ENCODE data around the gene SH2D4B. TPM values are rescaled to one million over a fixed set of nuclear protein-coding genes. Genes with fewer than 3 reads are reported as not detected.

SH2D4B gene
- total RNA-seq, 1 donor from 2014 or later = not detected

DNA sequence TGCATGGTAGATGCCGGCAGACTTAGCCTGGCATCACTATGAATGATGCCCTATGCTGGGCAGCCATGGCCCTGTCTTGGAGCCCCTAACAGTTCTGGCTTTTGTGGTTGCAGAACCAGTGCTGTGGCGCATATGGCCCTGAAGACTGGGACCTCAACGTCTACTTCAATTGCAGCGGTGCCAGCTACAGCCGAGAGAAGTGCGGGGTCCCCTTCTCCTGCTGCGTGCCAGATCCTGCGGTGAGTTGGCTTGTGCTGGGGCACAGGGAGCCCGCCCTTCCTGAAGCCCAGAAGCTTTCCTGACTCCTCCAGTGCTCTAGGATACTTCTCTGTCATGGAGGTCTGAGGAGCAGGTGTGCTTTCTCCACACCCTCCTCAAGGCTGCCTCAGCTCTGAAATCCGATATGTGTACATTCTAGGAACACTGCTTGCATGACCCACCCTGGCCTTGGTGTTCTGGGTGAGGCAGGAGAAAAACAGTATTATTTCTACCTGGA lies 25.6 kb upstream of the SH2D4B start:
- Histone ChIP-seq H3K9me3 (replicated peaks) (no peaks in the 10 kb centered on the region), H3K36me3 (peaks cover 91% of the 10 kb centered on the region), H3K27ac (replicated peaks) (peak overlapping the region; percentile 46), H3K27me3 (ENCODE audit: low read depth) (no peaks in the 10 kb centered on the region), H3K4me1 (peaks cover 92% of the 10 kb centered on the region), H3K4me3 (no peak overlapping the region)
- TF ChIP-seq, protein P1, sequence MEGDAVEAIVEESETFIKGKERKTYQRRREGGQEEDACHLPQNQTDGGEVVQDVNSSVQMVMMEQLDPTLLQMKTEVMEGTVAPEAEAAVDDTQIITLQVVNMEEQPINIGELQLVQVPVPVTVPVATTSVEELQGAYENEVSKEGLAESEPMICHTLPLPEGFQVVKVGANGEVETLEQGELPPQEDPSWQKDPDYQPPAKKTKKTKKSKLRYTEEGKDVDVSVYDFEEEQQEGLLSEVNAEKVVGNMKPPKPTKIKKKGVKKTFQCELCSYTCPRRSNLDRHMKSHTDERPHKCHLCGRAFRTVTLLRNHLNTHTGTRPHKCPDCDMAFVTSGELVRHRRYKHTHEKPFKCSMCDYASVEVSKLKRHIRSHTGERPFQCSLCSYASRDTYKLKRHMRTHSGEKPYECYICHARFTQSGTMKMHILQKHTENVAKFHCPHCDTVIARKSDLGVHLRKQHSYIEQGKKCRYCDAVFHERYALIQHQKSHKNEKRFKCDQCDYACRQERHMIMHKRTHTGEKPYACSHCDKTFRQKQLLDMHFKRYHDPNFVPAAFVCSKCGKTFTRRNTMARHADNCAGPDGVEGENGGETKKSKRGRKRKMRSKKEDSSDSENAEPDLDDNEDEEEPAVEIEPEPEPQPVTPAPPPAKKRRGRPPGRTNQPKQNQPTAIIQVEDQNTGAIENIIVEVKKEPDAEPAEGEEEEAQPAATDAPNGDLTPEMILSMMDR (IDR thresholded peaks at IDR 0.05; ENCODE audit: borderline replicate concordance) = no peak
- intact Hi-C loops (cut with micrococcal nuclease) = no loop called here
- DNase-seq = no peak

DNA sequence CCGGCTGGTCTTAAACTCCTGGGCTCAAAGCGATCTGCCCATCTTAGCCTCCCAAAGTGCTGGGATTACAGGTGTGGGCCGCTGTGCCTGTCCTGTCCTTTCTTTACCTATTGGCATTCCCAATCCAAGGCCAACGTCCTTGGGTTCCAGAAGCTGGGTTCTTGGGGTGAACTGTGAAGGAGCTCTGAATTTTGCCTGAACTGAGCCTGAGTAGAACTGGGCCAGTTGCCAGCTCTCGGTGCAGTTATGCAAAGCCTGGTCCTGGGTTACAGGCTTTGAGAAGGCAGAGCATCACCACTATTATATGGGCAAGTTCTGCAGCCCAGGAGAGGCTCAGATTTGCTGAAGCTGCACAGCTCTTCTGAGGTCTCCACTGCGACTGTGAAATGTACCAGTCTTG lies 24.6 kb upstream of the SH2D4B start:
- Histone ChIP-seq H3K9me3 (replicated peaks) (no peaks in the 10 kb centered on the region), H3K4me1 (peaks cover 92% of the 10 kb centered on the region), H3K4me3 (no peak overlapping the region), H3K36me3 (peaks cover 94% of the 10 kb centered on the region), H3K27ac (replicated peaks) (peak overlapping the region; percentile 46), H3K27me3 (ENCODE audit: low read depth) (no peaks in the 10 kb centered on the region)
- no peak for DNase-seq
- intact Hi-C loops (cut with micrococcal nuclease) = no loop called here
- TF ChIP-seq, protein P1 (IDR thresholded peaks at IDR 0.05; ENCODE audit: borderline replicate concordance) = no peak

DNA sequence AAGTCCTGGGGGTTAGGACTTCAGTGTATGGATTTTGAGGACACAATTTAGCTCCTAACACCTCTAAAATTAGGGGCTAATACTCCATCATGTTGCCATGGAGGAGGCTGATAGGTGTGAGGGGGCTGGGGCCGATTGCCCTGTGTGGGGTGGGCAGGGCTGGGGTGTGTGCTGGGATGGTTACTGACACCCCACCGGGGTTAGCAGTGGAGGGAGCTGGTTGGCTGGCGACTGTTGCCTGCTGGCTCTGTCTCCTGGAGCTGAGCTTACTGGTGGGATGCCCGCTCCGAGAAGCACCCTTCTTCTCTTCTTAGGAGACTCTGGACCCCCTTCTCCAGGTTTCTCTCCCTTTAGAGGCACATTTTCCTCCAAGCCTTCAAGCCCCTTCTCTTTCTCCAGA lies 22.2 kb upstream of the SH2D4B start:
- intact Hi-C loops (cut with micrococcal nuclease) = no loop called here
- peaks cover 92% of the 10 kb centered on the region for H3K36me3 ChIP-seq
- peaks cover 94% of the 10 kb centered on the region for H3K4me1 ChIP-seq
- TF ChIP-seq, protein P1 (IDR thresholded peaks at IDR 0.05; ENCODE audit: borderline replicate concordance) = no peak
- peak overlapping the region; percentile 82 for H3K27ac ChIP-seq (replicated peaks)
- H3K4me3 ChIP-seq = no peak overlapping the region
- H3K27me3 ChIP-seq (ENCODE audit: low read depth) = no peaks in the 10 kb centered on the region
- H3K9me3 ChIP-seq (replicated peaks) = no peaks in the 10 kb centered on the region
- DNase-seq = no peak

DNA sequence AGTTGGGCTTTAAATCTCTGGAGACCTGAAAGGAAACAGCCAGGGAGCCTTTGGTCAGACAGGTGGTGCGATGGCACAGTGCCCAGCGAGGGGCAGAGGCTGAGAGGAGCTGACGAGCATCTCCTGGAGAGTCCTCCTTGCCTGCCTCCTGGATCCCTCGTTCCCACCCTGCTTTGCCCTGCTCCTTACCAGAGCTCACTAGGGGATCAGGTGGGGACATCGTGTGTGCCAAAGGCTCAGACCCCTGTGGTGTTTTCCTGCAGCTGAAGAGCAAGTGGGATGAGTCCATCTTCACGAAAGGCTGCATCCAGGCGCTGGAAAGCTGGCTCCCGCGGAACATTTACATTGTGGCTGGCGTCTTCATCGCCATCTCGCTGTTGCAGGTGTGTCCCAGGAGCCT lies 21.8 kb upstream of the SH2D4B start:
- H3K36me3 ChIP-seq = peaks cover 92% of the 10 kb centered on the region
- no peaks in the 10 kb centered on the region for H3K27me3 ChIP-seq (ENCODE audit: low read depth)
- no peak for DNase-seq
- intact Hi-C loops (cut with micrococcal nuclease) = no loop called here
- TF ChIP-seq, protein P1 (IDR thresholded peaks at IDR 0.05; ENCODE audit: borderline replicate concordance) = no peak
- H3K27ac ChIP-seq (replicated peaks) = peak overlapping the region; percentile 82
- H3K4me1 ChIP-seq = peaks cover 94% of the 10 kb centered on the region
- no peaks in the 10 kb centered on the region for H3K9me3 ChIP-seq (replicated peaks)
- no peak overlapping the region for H3K4me3 ChIP-seq

DNA sequence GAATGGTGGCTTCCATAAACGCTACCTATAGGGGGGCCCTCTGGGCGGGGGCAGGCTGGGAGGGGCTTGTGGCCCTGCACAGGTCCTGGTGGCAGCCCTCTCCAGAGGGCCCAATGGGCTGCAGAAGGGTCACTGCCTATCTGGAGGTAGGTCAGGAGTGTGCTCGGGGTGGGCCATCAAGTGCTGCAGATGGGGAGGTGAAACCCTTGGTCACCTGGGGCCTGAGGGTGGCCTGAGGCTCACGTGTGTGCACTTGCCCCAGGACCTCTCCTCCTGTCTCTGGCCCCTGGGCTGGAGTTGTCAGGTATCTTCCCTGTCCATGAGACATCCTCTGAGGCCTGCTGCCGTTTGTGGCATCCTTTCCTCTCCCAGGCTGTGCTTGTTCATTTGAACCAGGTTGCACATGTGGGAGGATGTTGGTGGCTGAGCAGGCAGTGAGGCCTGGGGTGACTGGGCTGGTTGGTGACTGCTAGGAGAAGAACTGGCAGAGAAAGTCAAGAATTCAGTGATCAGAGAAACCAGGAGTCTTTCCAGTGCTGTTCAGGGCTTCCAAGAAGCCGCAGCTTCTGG lies 21.1 kb upstream of the SH2D4B start:
- peaks cover 90% of the 10 kb centered on the region for H3K36me3 ChIP-seq
- TF ChIP-seq, protein P1 (IDR thresholded peaks at IDR 0.05; ENCODE audit: borderline replicate concordance) = no peak
- no peaks in the 10 kb centered on the region for H3K27me3 ChIP-seq (ENCODE audit: low read depth)
- intact Hi-C loops (cut with micrococcal nuclease) = no loop called here
- peak overlapping the region; percentile 82 for H3K27ac ChIP-seq (replicated peaks)
- H3K4me3 ChIP-seq = no peak overlapping the region
- no peaks in the 10 kb centered on the region for H3K9me3 ChIP-seq (replicated peaks)
- no peak for DNase-seq
- H3K4me1 ChIP-seq = peaks cover 89% of the 10 kb centered on the region
